HG03135 (cell line): ENCODE measurements around the gene GALNT14.

ENCODE experiments used
- ATAC-seq: cut with Tn5 transposase; IDR thresholded peaks from one replicate; pipeline ENCODE4 v1.9.1; 2021; ENCODE audit warnings: mild to moderate bottlenecking, moderate library complexity; ENCODE audit not compliant: unreplicated experiment

Gene GALNT14

DNA sequence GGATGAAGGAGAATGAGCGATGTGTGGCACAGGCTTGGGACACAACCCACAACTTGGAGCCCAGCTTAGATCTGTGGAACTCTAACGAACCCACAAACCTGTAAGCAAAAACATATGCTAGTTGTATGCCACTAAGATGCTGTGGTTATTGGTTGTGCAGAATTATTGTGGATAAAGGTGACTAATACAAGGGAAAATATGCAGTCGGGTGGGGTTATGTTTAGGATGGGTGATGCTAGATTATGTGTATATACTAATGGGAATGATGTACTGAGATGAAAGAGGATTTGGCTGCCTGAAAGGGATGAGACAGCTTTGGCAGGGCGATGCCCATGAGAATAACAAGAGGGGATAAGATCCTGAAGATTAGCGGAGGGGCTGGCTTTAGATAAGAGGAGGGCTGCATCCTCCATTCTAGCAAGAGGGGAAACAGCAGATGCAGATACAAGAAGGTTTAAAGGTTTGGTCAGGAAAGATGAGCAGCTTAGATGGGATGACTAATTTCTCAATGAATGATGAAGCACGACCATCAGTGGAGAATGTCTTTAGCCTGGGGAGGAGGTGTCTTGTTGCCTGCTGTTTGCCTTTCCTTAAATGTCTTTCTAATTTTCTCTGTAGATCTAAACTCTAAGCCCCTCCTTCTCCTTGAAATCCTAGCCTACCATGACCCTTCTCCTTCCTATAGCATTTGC is 49.6 kb downstream of the GALNT14 start:
- ATAC-seq = no peak

- ATAC-seq = no peak
Observed at GRCh38 chr2:31087491-31087890, 50.7 kb downstream of the GALNT14 start.

DNA sequence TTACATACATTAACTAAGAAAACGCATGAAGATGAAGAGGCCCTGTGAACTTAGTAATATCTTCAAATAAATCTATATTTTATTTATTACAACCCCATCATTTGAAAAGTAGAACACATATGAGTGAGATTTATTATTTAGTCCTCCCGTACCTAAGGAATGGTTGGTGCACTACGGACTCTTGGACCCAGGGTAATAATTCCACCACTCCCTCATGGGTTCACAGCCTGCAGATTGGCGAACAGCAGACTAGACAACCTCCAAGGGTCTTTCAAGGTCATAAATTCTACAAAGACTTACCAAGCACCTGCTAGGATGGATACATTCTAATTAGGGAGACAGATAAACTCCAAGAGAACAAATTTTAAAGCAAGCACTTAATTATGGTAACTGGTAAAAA is 51.6 kb downstream of the GALNT14 start:
- no peak for ATAC-seq

DNA sequence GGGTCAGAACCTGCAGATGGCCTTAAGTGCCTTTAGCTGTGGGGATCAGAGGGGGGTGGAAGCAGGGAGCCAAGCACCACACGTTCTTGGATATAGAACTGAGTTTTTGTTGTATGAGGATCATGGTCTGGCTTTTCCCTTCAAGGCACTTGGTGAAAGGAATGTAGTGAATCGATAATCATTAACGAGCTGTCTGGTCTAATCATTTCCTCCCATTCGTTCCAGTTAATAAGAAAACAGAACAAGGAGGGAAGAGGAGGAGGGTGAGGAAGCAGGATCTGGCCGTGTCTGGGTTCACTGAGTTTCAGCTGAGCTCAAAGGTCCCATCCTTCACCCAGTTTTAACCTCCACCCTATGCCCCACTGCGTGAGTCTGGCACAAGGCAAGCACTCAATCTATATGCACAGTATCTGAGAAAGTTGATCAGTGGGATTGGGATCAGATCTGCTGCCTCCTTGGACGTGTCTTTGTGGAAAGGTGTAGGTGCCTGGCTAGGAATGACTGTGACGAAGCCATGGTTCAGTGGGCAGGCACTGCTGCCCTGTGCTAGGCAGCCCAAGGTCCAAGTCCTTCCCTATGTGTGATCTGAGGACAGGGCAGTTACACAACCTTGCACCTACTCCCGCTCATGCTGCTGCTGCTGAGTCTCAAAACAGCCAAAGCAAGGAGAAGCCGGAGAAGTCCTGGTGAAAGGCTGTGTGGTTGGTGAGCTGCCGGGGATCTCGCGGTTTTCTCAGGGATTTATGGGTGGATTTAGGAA is 54.8 kb downstream of the GALNT14 start:
- no peak for ATAC-seq

GRCh38 chr2:31082002-31082401 is 56.2 kb downstream of the GALNT14 start:
- no peak for ATAC-seq

DNA sequence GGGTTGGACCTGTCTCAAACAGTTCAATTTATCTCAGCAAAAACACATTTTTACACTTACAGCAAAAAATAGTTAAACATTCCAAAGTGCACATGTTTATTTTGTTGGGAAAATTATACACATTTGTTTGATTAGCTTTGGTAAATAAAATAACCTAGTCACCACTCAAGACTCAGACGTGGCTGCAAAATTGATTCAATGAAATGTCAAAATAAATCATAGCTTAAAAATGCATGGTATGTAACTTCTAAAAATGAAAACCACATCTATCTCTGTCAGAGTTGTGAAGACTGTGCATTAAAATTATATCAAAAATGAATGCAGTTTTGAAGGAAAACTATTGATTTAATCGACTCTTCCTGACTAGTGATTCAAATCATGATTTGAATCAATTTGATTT is 56.7 kb downstream of the GALNT14 start:
- no peak for ATAC-seq

DNA sequence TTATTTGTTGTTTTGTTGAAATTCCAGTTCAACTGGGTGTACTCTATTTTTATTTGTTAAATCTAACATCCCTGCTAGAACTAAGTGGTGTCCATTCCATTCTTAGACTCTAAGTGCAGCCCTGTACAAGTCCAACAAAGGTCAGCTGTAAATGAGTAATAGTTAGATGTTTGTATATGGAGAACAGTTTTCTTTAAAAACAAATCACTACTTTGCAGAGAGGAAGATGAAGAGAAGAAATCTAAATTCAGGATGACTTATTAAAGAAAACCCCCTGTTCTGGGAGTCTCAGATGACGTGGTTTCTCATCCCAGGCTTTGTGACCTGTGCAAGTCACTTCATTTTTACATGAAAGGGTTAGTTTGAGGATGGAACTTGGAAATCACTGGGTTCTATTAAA is 57.9 kb downstream of the GALNT14 start:
- no peak for ATAC-seq

DNA sequence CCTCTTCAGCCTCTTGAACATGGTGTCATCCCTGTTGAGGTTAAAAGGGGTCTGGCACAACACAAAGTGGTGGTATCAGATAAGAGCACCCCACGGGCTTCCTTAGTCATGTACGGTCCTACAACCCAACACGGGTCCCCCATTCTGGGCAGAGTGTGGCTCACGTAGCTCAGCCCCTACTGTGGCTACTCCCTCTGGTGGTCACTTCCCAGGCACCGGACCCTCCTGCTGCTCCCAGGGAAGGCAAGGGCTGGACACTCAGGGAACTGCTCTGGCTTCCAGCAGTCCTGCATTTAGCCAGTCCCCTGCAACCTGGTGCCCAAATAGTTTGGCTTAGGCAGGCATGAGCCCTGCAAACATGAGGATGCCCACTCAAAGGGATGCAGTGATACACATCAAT is 58.6 kb downstream of the GALNT14 start:
- no peak for ATAC-seq

- no peak for ATAC-seq
Observed at GRCh38 chr2:31078579-31079105, 59.6 kb downstream of the GALNT14 start.

DNA sequence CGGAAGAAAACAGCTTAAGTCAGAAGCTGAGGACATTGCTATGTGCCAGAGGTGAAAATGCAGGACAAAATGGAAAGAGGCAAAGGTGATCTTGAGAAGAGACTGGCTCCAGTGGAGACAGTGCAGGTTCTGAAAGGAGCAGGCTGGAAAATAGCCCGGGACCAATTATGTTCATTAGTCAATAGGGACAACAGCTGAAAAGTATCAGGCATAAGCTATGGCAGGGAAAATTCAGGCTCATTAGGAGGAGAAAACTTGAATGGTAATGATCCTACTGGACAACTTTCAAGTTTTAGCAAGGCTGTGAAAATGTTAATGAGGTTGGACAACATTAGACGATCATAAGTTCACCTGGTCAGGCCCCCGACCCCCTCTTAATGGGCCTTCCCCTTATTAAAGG is 60.2 kb downstream of the GALNT14 start:
- ATAC-seq = no peak

DNA sequence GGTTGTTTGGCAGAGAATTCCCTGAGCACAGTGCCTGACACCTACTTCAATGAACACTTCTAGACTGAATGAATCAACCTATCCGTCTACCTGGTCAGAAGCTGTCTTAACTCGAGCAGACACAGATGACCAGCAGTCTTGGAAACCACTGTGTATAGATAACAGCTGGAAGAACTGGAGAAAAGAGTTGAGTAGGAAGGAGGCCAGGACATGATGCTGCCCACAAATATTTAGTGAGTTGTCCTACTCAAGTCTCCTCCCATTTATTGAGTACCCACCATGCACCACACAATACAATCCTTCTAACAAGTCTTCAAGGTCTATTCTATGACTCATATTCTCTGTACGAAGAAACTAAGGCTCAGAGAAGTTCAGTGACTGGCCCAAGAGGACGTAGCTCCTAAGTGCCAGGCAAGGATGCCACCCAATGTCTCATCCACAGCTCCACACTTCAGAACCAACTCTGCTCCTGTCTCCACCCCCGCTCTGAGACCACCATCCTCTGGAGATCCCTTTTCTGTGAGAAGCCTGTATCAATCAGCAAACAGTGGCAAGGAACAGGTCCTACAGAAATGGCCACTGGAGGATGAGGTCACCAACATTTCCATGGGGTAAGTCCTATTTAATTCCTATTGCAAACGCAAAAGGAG is 62.2 kb downstream of the GALNT14 start:
- no peak for ATAC-seq

DNA sequence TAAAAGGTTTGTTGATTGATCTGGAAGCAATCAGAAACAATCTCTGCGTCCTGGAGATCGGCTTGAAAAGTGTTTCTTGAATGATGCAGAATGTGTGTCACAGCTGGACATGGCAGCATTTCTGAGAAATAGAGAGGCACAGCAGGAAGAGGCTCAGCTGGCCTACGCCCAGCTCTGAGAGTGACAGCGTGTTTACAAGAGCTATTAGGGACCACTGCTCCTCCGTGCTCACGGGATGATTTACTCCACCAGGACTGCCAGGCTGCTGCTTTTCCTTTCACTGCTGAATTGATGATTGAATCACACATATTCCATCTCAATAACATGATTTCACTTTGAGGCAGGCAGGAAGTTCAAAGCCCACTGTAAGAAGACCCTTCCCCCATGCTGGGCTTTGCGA is 62.8 kb downstream of the GALNT14 start:
- no peak for ATAC-seq

GRCh38 chr2:31071741-31072140 is 66.5 kb downstream of the GALNT14 start:
- no peak for ATAC-seq

- ATAC-seq = no peak
Observed at GRCh38 chr2:31070339-31071125, 67.7 kb downstream of the GALNT14 start.

DNA sequence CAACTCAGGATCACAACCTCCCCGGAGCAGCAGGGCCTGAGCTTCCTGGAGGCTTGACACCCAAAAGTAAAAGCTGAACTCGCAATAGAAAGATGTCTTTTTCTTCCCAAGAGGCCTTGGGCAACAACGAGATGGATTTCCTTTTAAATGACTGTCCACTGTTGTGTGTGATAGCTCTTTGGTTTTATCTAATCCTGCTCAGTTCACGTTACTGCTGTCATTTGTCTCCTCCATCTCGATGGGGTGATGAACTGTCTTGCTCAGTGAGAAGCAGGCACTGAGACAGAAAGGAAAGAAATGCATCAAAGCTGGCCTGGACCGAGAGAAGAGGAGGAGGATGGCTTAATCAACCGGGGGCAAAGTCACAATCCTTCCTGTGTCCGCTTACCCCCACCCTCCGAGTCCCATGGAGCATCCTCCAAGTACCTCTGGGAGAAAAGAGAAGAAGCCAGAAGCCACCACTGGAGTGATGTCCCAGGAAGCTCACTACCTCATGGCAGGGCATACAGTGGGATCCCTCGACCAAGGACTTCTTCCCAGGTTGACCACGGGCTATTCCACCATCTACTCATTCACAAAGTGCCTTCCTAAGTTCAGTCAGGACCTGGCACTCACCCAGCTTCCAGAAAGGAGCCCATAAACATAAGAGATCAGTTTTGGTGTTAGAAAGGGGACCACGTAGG is 68.5 kb downstream of the GALNT14 start:
- no peak for ATAC-seq

- ATAC-seq = no peak
Observed at GRCh38 chr2:31067259-31067658, 71.0 kb downstream of the GALNT14 start.

GRCh38 chr2:31066551-31066950 is 71.7 kb downstream of the GALNT14 start:
- no peak for ATAC-seq

DNA sequence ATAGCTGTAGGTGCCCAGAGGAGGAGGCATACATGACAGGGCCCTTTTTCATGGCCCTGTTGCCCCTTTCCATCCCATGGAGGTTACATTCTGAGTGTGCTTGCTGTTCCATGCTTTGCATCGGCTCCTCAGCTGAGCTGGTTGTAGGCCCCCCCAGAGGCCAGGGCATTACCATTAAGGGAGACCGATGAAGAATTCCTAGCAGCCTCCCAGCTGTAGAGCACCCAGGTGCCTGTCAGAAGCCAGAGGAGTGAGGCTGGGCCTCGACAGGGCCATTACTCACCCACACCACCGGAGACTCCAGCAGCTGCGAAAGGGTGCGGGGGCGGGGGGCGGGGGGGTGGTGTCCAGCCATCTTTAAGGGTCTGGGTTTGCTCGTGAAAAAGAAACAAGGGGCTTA is 72.2 kb downstream of the GALNT14 start:
- ATAC-seq = no peak

GRCh38 chr2:31065356-31065755 is 72.9 kb downstream of the GALNT14 start:
- no peak for ATAC-seq

DNA sequence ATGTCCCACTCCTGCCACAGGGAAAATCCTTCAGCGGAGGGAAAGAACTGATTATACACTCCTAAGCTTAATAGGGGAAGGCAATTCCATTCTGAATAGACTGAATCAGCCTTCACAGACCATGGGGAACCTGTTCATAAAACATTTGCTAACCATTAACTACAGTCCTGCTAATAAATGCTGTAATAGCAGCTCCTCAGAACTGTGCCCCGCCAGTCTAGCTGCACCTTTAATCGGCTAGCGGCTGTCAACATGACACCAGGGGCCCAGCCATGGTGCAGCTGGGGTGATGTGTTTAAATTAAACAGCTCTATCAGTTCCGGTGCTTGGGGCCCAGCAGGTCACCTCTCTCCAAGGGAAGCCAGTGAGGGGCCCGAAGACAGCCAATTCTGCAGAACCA is 77.8 kb downstream of the GALNT14 start:
- ATAC-seq = no peak
